ENCODE results near the gene ASTN2.

- TF ChIP-seq PBX3 (IDR thresholded peaks at IDR 0.05) = no peak
- TF ChIP-seq CTCF (IDR thresholded peaks at IDR 0.05) = no peak
- no peak for TF ChIP-seq KDM1A (IDR thresholded peaks at IDR 0.05; ENCODE audit: low read depth)
- TF ChIP-seq KDM5A (IDR thresholded peaks at IDR 0.05) = no peak
- no peak for TF ChIP-seq SREBF2 (IDR thresholded peaks at IDR 0.05)
- no peak for TF ChIP-seq NR3C1 (IDR thresholded peaks at IDR 0.05)
- no peak for TF ChIP-seq EP300 (IDR thresholded peaks at IDR 0.05)
- TF ChIP-seq REST (IDR thresholded peaks at IDR 0.05) = no peak
- TF ChIP-seq USF2 (IDR thresholded peaks at IDR 0.05) = no peak
- no peak for TF ChIP-seq CHD2 (IDR thresholded peaks at IDR 0.05; ENCODE audit: low read length, partially characterized antibody)
These were observed 318.7 kb downstream of the ASTN2 start for GRCh38 chr9:117096138-117096537.
